ENCODE results near the gene SLC25A5. TPM values are rescaled to one million over a fixed set of nuclear protein-coding genes. Genes with fewer than 3 reads are reported as not detected.

The SLC25A5 gene
- total and polyA plus RNA-seq, 10 of the 15 experiments (the other 5 are each of a cell fraction or from before 2014, with no cell fraction given), result 361 to 3,863 (median 618) TPM

- ATAC-seq (no peak), DNase-seq (ENCODE audit: low read depth, low spot score) (no peak), FAIRE-seq (no peak)
- Histone ChIP-seq H2AFZ (ENCODE audit: control insufficient read depth, low read depth, low read length) (no peak overlapping the region), H3K36me3 (ENCODE audit: control insufficient read depth in 2 of 2, insufficient read depth in 2 of 2, low read length in 1 of 2) (no peaks in the 10 kb centered on the region), H3K27me3 (replicated peaks in 1 of 2; ENCODE audit: control insufficient read depth in 2 of 2, insufficient read depth in 2 of 2, low read length in 1 of 2) (no peaks in the 10 kb centered on the region), H4K20me1 (ENCODE audit: control insufficient read depth, insufficient read depth) (no peaks in the 10 kb centered on the region), H3K4me2 (ENCODE audit: control insufficient read depth, insufficient read depth) (no peak overlapping the region), H3K79me2 (ENCODE audit: control insufficient read depth, insufficient read depth, low read length) (no peaks in the 10 kb centered on the region), H3K4me3 (no peak overlapping the region), H3K4me1 (ENCODE audit: control insufficient read depth, insufficient read depth, low read length) (no peaks in the 10 kb centered on the region), H3K9ac (ENCODE audit: control insufficient read depth, insufficient read depth, low read length) (no peak overlapping the region), H3K27ac (ENCODE audit: control insufficient read depth, insufficient read depth) (no peak overlapping the region), H3K9me3 (replicated peaks; ENCODE audit: control insufficient read depth, insufficient read depth, low read length) (no peaks in the 10 kb centered on the region)
- ChIA-PET CTCF (interaction anchor here (1.0 to 6.2 kb wide), 2 partner anchors 8 to 19 kb away, joined by 5 to 59 read pairs; no protein-coding TSS in a partner anchor), SMC1A (ENCODE audit: uncharacterized antibody, unreplicated experiment) (interaction anchor here (1.2 to 1.4 kb wide), 2 partner anchors 20 to 237 kb away, joined by 3 to 4 read pairs; no protein-coding TSS in a partner anchor), RAD21 (ENCODE audit: unreplicated experiment) (interaction anchor here (1.5 kb wide), 1 partner anchor 20 kb away, joined by 3 read pairs; no protein-coding TSS in a partner anchor), POLR2A (no interaction called here)
- intact Hi-C loops (cut with micrococcal nuclease; ENCODE audit: unreplicated experiment) (loop anchor here (5.0 kb wide), 1 partner anchor 285 kb away; no protein-coding TSS in a partner anchor), in situ Hi-C loops (cut with MboI) (no loop called here)
- no peak for TF ChIP-seq TCF3 (IDR thresholded peaks at IDR 0.05; ENCODE audit: borderline replicate concordance, insufficient read depth, low read depth, low read length)
- no peak for TF ChIP-seq SREBF2 (IDR thresholded peaks at IDR 0.05; ENCODE audit: low read length)
- TF ChIP-seq TCF7 (IDR thresholded peaks at IDR 0.05; ENCODE audit: borderline replicate concordance), result no peak
- TF ChIP-seq ZBTB4 (CRISPR knock-in tag; IDR thresholded peaks at IDR 0.05), result no peak
- no peak for TF ChIP-seq ZNF592 (IDR thresholded peaks at IDR 0.05)
- TF ChIP-seq SRF (IDR thresholded peaks at IDR 0.05; ENCODE audit: low read depth in 2 of 2, low read length in 2 of 2), result no peak
- TF ChIP-seq NFIC (IDR thresholded peaks at IDR 0.05; ENCODE audit: low read depth, low read length), result no peak
- TF ChIP-seq CEBPB (IDR thresholded peaks at IDR 0.05; ENCODE audit: borderline replicate concordance in 1 of 2, low read depth in 2 of 2, low read length in 2 of 2), result no peak
- no peak for TF ChIP-seq ASH2L (IDR thresholded peaks at IDR 0.05; ENCODE audit: borderline replicate concordance, low read depth)
- no peak for TF ChIP-seq YBX1 (IDR thresholded peaks at IDR 0.05)
- no peak for TF ChIP-seq NFXL1 (IDR thresholded peaks at IDR 0.05; ENCODE audit: borderline replicate concordance)
- TF ChIP-seq JUNB (IDR thresholded peaks at IDR 0.05), result no peak
- TF ChIP-seq SP1 (IDR thresholded peaks at IDR 0.05; ENCODE audit: low read depth, low read length), result no peak
- no peak for TF ChIP-seq NRF1 (conservative IDR thresholded peaks at IDR 0.05; ENCODE audit: low read depth, low read length)
- no peak for TF ChIP-seq SIN3A (IDR thresholded peaks at IDR 0.05; ENCODE audit: low read depth, low read length)
- no peak for TF ChIP-seq PAX5 (IDR thresholded peaks at IDR 0.05; ENCODE audit: borderline replicate concordance, low read depth, low read length)
- no peak for TF ChIP-seq FOS (IDR thresholded peaks at IDR 0.05; ENCODE audit: borderline replicate concordance, extremely low read depth, insufficient read length)
- no peak for TF ChIP-seq BACH1 (IDR thresholded peaks at IDR 0.05; ENCODE audit: borderline replicate concordance)
- TF ChIP-seq MTA3 (IDR thresholded peaks at IDR 0.05; ENCODE audit: borderline replicate concordance, low read length), result no peak
- TF ChIP-seq STAT3 (IDR thresholded peaks at IDR 0.05; ENCODE audit: low read depth, low read length), result no peak
- 0% methylated on average over 2 of the region's 2 CpGs for WGBS (ENCODE audit: insufficient coverage, insufficient replicate concordance, low lambda C conversion rate, missing lambda C conversion rate)
- no TSS peak for BruUV-seq (replicated peaks)
Observed at GRCh38 chrX:119492463-119492862, 24.2 kb downstream of the SLC25A5 start.
